Adrenal gland (tissue), 5 donors: ENCODE data around the gene SLU7.
A peak's percentile ranks its signal among the peaks of the same experiment; 100 is the strongest.

Experiments used
- CTCF ChIP-seq, 6 experiments: fragments of 450-650 bp in 4 of 6; fragments of 200-600 bp in 2 of 6; sonication (generic) in 1 of 6; IDR thresholded peaks; 1 replicate in 5 of 6; 2 replicates in 1 of 6; pipeline versions ENCODE4 v1.5.1 to v1.8.0; 2016 to 2021; ENCODE audit warnings: antibody characterized with exemption in 6 of 6, mild to moderate bottlenecking in 2 of 6, moderate library complexity in 1 of 6
- POLR2A ChIP-seq, 2 donors: fragments of 450-650 bp; IDR thresholded peaks; one replicate each; pipeline ENCODE4 v1.6.1; 2017; ENCODE audit warnings: antibody characterized with exemption in 2 of 2, mild to moderate bottlenecking in 2 of 2, moderate library complexity in 1 of 2
- donor health status: DM: no; HTN: no; CAD: no.

- TF ChIP-seq CTCF (IDR thresholded peaks at IDR 0.05) (peak; percentile 75 to 93 (median 86)), POLR2A (IDR thresholded peaks at IDR 0.05) (no peak)
Measured at GRCh38 chr5:160439205-160439600, 20.3 kb upstream of the SLU7 start.
